Measurements from ENCODE around the gene NEIL1. TPM values are rescaled to one million over a fixed set of nuclear protein-coding genes. Genes with fewer than 3 reads are reported as not detected.
A peak's percentile ranks its signal among the peaks of the same experiment; 100 is the strongest.
"Not testable (repeated sequence)": the region's sequence is repeated elsewhere in the genome, so short reads cannot be mapped to it uniquely, and the experiment has no call there.

NEIL1 gene
- 10 to 100 TPM in 3 of 8 experiments, 1 to 10 TPM in 5; 3.8 to 19.4 (median 5.2) TPM for total RNA-seq

- in situ Hi-C loops (cut with MboI; ENCODE audit: low pct_unique_long_range_greater_than_20kb in 2 of 9, low sequenced_read_pairs in 9 of 9, unreplicated experiment in 9 of 9) = no loop called here
- Histone ChIP-seq H3K4me3 (peak within 1 kb of the TSS; percentile 39 to 64 (median 50)), H3K4me1 (replicated peaks in 1 of 2) (peaks cover 5 to 7% of the 10 kb centered on the region in 2 donors), H3K27ac (no peak within 1 kb of the TSS)
- no peak for ATAC-seq (replicated peaks in 6 of 8)
- 0 to 80% (median 24%) methylated on average over 1 to 15 of the region's 20 CpGs; no CpG with 5 or more reads in 2 of the 10 experiments for WGBS, 10 experiments
Measured at GRCh38 chr15:75346796-75347221, at the start of gene NEIL1. Gene NEIL1, plus strand, starts transcription at chr15:75347039. Its CDS starts 1,867 bp downstream, at chr15:75348906.

- H3K27ac ChIP-seq; H3K4me3 ChIP-seq; H3K4me1 ChIP-seq (replicated peaks in 1 of 2); in situ Hi-C loops (cut with MboI; ENCODE audit: low pct_unique_long_range_greater_than_20kb in 2 of 9, low sequenced_read_pairs in 9 of 9, unreplicated experiment in 9 of 9): not testable (repeated sequence)
- no CpG with 5 or more reads among the region's 13 CpGs for WGBS, 10 experiments
- ATAC-seq (replicated peaks in 6 of 8) = peak; percentile 54 to 96 (median 78)
Measured at GRCh38 chr15:75298541-75299310, 48.1 kb upstream of the NEIL1 start.

- WGBS, 10 experiments = no CpG with 5 or more reads among the region's 6 CpGs
- H3K4me1 ChIP-seq (replicated peaks in 1 of 2); H3K4me3 ChIP-seq; in situ Hi-C loops (cut with MboI; ENCODE audit: low pct_unique_long_range_greater_than_20kb in 2 of 9, low sequenced_read_pairs in 9 of 9, unreplicated experiment in 9 of 9); H3K27ac ChIP-seq: not testable (repeated sequence)
- peak; percentile 67 to 99 (median 84) for ATAC-seq (replicated peaks in 6 of 8)
Measured at GRCh38 chr15:75299311-75299688, 47.5 kb upstream of the NEIL1 start.

GRCh38 chr15:75300026-75300425 is 46.8 kb upstream of the NEIL1 start:
- not testable (repeated sequence) for H3K4me1 ChIP-seq (replicated peaks in 1 of 2); H3K27ac ChIP-seq; H3K4me3 ChIP-seq; ATAC-seq (replicated peaks in 6 of 8)
- in situ Hi-C loops (cut with MboI; ENCODE audit: low pct_unique_long_range_greater_than_20kb in 2 of 9, low sequenced_read_pairs in 9 of 9, unreplicated experiment in 9 of 9) = loop anchor here in 1 of 9 experiments (25.0 kb wide), 1 partner anchor 288 kb away; the partner anchor contains the start of gene PPCDC
- 59 to 75% (median 71%) methylated on average over 1 to 4 of the region's 6 CpGs; no CpG with 5 or more reads in 7 of the 10 experiments for WGBS, 10 experiments

- 40 to 80% (median 70%) methylated on average over 1 to 3 of the region's 9 CpGs; no CpG with 5 or more reads in 7 of the 10 experiments for WGBS, 10 experiments
- in situ Hi-C loops (cut with MboI; ENCODE audit: low pct_unique_long_range_greater_than_20kb in 2 of 9, low sequenced_read_pairs in 9 of 9, unreplicated experiment in 9 of 9) = loop anchor here in 1 of 9 experiments (25.0 kb wide), 1 partner anchor 290 kb away; the partner anchor contains the start of gene PPCDC
- Histone ChIP-seq H3K27ac (no peak overlapping the region), H3K4me1 (replicated peaks in 1 of 2) (no peaks in the 10 kb centered on the region), H3K4me3 (no peak overlapping the region)
- no peak for ATAC-seq (replicated peaks in 6 of 8)
Measured at GRCh38 chr15:75302318-75302717, 44.5 kb upstream of the NEIL1 start.

- in situ Hi-C loops (cut with MboI; ENCODE audit: low pct_unique_long_range_greater_than_20kb in 2 of 9, low sequenced_read_pairs in 9 of 9, unreplicated experiment in 9 of 9) = loop anchor here in 1 of 9 experiments (25.0 kb wide), 1 partner anchor 290 kb away; the partner anchor contains the start of gene PPCDC
- H3K4me3 ChIP-seq; ATAC-seq (replicated peaks in 6 of 8); H3K4me1 ChIP-seq (replicated peaks in 1 of 2); H3K27ac ChIP-seq: not testable (repeated sequence)
- 71 to 88% (median 80%) methylated on average over 2 to 4 of the region's 4 CpGs; no CpG with 5 or more reads in 7 of the 10 experiments for WGBS, 10 experiments
Measured at GRCh38 chr15:75302753-75303152, 44.1 kb upstream of the NEIL1 start.

- WGBS, 10 experiments = 5 to 72% (median 63%) methylated on average over 1 to 3 of the region's 3 CpGs
- no peak overlapping the region for H3K27ac ChIP-seq
- no peak overlapping the region for H3K4me3 ChIP-seq
- in situ Hi-C loops (cut with MboI; ENCODE audit: low pct_unique_long_range_greater_than_20kb in 2 of 9, low sequenced_read_pairs in 9 of 9, unreplicated experiment in 9 of 9) = loop anchor here in 1 of 9 experiments (25.0 kb wide), 1 partner anchor 294 kb away; the partner anchor contains the start of gene PPCDC
- ATAC-seq (replicated peaks in 6 of 8) = no peak
- no peaks in the 10 kb centered on the region for H3K4me1 ChIP-seq (replicated peaks in 1 of 2)
Measured at GRCh38 chr15:75306188-75306587, 40.7 kb upstream of the NEIL1 start.

GRCh38 chr15:75307778-75308390 is 39.0 kb upstream of the NEIL1 start:
- 37 to 88% (median 61%) methylated on average over 3 to 11 of the region's 15 CpGs for WGBS, 10 experiments
- Histone ChIP-seq H3K4me1 (replicated peaks in 1 of 2) (no peaks in the 10 kb centered on the region), H3K4me3 (no peak overlapping the region), H3K27ac (no peak overlapping the region)
- in situ Hi-C loops (cut with MboI; ENCODE audit: low pct_unique_long_range_greater_than_20kb in 2 of 9, low sequenced_read_pairs in 9 of 9, unreplicated experiment in 9 of 9) = loop anchor here in 1 of 9 experiments (25.0 kb wide), 1 partner anchor 296 kb away; the partner anchor contains the start of gene PPCDC
- peak in 7 of 8 experiments; percentile 33 to 94 (median 68) for ATAC-seq (replicated peaks in 6 of 8)

GRCh38 chr15:75309711-75310110 is 37.1 kb upstream of the NEIL1 start:
- no peaks in the 10 kb centered on the region for H3K4me1 ChIP-seq (replicated peaks in 1 of 2)
- H3K4me3 ChIP-seq = no peak overlapping the region
- ATAC-seq (replicated peaks in 6 of 8) = peak in 2 of 8 experiments; percentile 28 to 30
- H3K27ac ChIP-seq = no peak overlapping the region
- in situ Hi-C loops (cut with MboI; ENCODE audit: low pct_unique_long_range_greater_than_20kb in 2 of 9, low sequenced_read_pairs in 9 of 9, unreplicated experiment in 9 of 9) = loop anchor here in 1 of 9 experiments (25.0 kb wide), 1 partner anchor 297 kb away; the partner anchor contains the start of gene PPCDC

GRCh38 chr15:75312548-75312947 is 34.3 kb upstream of the NEIL1 start:
- H3K4me1 ChIP-seq (replicated peaks in 1 of 2); H3K4me3 ChIP-seq; ATAC-seq (replicated peaks in 6 of 8); H3K27ac ChIP-seq: not testable (repeated sequence)
- in situ Hi-C loops (cut with MboI; ENCODE audit: low pct_unique_long_range_greater_than_20kb in 2 of 9, low sequenced_read_pairs in 9 of 9, unreplicated experiment in 9 of 9) = loop anchor here in 1 of 9 experiments (25.0 kb wide), 1 partner anchor 300 kb away; the partner anchor contains the start of gene PPCDC
- 80 to 100% methylated on average over 1 of the region's 1 CpG; no CpG with 5 or more reads in 8 of the 10 experiments for WGBS, 10 experiments

- no peak overlapping the region for H3K27ac ChIP-seq
- H3K4me1 ChIP-seq (replicated peaks in 1 of 2) = no peaks in the 10 kb centered on the region
- ATAC-seq (replicated peaks in 6 of 8) = no peak
- no peak overlapping the region for H3K4me3 ChIP-seq
- in situ Hi-C loops (cut with MboI; ENCODE audit: low pct_unique_long_range_greater_than_20kb in 2 of 9, low sequenced_read_pairs in 9 of 9, unreplicated experiment in 9 of 9) = loop anchor here in 1 of 9 experiments (25.0 kb wide), 1 partner anchor 301 kb away; the partner anchor contains the start of gene PPCDC
- 50 to 100% (median 67%) methylated on average over 1 to 9 of the region's 13 CpGs; no CpG with 5 or more reads in 3 of the 10 experiments for WGBS, 10 experiments
Measured at GRCh38 chr15:75313116-75313845, 33.6 kb upstream of the NEIL1 start.

- Histone ChIP-seq H3K4me3 (no peak overlapping the region), H3K4me1 (replicated peaks in 1 of 2) (no peaks in the 10 kb centered on the region), H3K27ac (no peak overlapping the region)
- WGBS, 10 experiments = 25 to 100% (median 64%) methylated on average over 1 to 5 of the region's 5 CpGs; no CpG with 5 or more reads in 1 of the 10 experiments
- ATAC-seq (replicated peaks in 6 of 8) = no peak
- in situ Hi-C loops (cut with MboI; ENCODE audit: low pct_unique_long_range_greater_than_20kb in 2 of 9, low sequenced_read_pairs in 9 of 9, unreplicated experiment in 9 of 9) = loop anchor here in 1 of 9 experiments (25.0 kb wide), 1 partner anchor 302 kb away; the partner anchor contains the start of gene PPCDC
Measured at GRCh38 chr15:75314552-75315290, 32.1 kb upstream of the NEIL1 start.
